GM12878 (cell line): ENCODE data around the gene RNASEH2A. TPM values are rescaled to one million over a fixed set of nuclear protein-coding genes. Genes with fewer than 3 reads are reported as not detected.
A peak's percentile ranks its signal among the peaks of the same experiment; 100 is the strongest.

Experiments
- BACH1 ChIP-seq: fragments of 450-650 bp; IDR thresholded peaks from 2 replicates; pipeline ENCODE4 v1.6.1; 2017; ENCODE audit warnings: mild to moderate bottlenecking, borderline replicate concordance
- EED ChIP-seq: sonication (generic); IDR thresholded peaks from 2 replicates; pipeline ENCODE4 v1.6.1; 2016; ENCODE audit warnings: antibody characterized with exemption, low read depth
- EP300 ChIP-seq, 2 experiments: fragments of 150-350 bp in 1 of 2; IDR thresholded peaks; 2 replicates each; pipeline ENCODE4 v1.6.1; 2011 to 2012; ENCODE audit warnings: low read depth in 2 of 2, low read length in 2 of 2, borderline replicate concordance in 1 of 2, improper control_type of control experiment in 1 of 2, inconsistent platforms in 1 of 2; ENCODE audit not compliant: control insufficient read depth in 1 of 2
- ESRRA ChIP-seq: IDR thresholded peaks from 2 replicates; pipeline ENCODE4 v1.6.1; 2012; ENCODE audit warnings: mild to moderate bottlenecking, low read length, improper control_type of control experiment
- ETV6 ChIP-seq, 2 experiments: fragments of 450-650 bp in 1 of 2; IDR thresholded peaks in 1 of 2; conservative IDR thresholded peaks in 1 of 2; 2 replicates each; pipeline ENCODE4 v1.6.1; 2014; ENCODE audit warnings: antibody characterized with exemption in 1 of 2, borderline replicate concordance in 1 of 2, low read depth in 1 of 2, mild to moderate bottlenecking in 1 of 2, moderate library complexity in 1 of 2
- HDGF ChIP-seq: fragments of 450-650 bp; IDR thresholded peaks from 2 replicates; pipeline ENCODE4 v1.6.1; 2016; ENCODE audit warnings: antibody characterized with exemption
- IKZF2 ChIP-seq, 2 experiments: fragments of 450-650 bp; IDR thresholded peaks; 2 replicates each; pipeline ENCODE4 v1.6.1; 2017; ENCODE audit warnings: mild to moderate bottlenecking in 2 of 2, moderate library complexity in 2 of 2
- KDM1A ChIP-seq: fragments of 200-600 bp; sonication (generic); IDR thresholded peaks from 2 replicates; pipeline ENCODE4 v1.6.1; 2016; ENCODE audit warnings: borderline replicate concordance
- MTA2 ChIP-seq: fragments of 450-650 bp; IDR thresholded peaks from 2 replicates; pipeline ENCODE4 v1.6.1; 2016; ENCODE audit warnings: low read depth, mild to moderate bottlenecking, moderate library complexity
- NR2F1 ChIP-seq: fragments of 450-650 bp; conservative IDR thresholded peaks from 2 replicates; pipeline ENCODE4 v1.6.1; 2017; ENCODE audit warnings: mild to moderate bottlenecking
- POLR2AphosphoS5 ChIP-seq: IDR thresholded peaks from 2 replicates; pipeline ENCODE4 v1.6.1; 2011; ENCODE audit warnings: mild to moderate bottlenecking, low read length, inconsistent platforms
- POU2F2 ChIP-seq: IDR thresholded peaks from 3 replicates; pipeline ENCODE4 v1.6.1; 2011; ENCODE audit warnings: low read depth, mild to moderate bottlenecking, low read length, borderline replicate concordance
- SIN3A ChIP-seq: IDR thresholded peaks from 2 replicates; pipeline ENCODE4 v1.6.1; 2012; ENCODE audit warnings: low read depth, low read length, improper control_type of control experiment
- SREBF1 ChIP-seq: IDR thresholded peaks from 2 replicates; pipeline ENCODE4 v1.6.1; 2012; ENCODE audit warnings: mild to moderate bottlenecking, low read length
- TCF3 ChIP-seq: IDR thresholded peaks from 2 replicates; pipeline ENCODE4 v1.6.1; 2012; ENCODE audit warnings: low read depth, mild to moderate bottlenecking, low read length, borderline replicate concordance; ENCODE audit not compliant: insufficient read depth
- YY1 ChIP-seq: IDR thresholded peaks from 2 replicates; pipeline ENCODE4 v1.6.1; 2011; ENCODE audit warnings: low read depth, mild to moderate bottlenecking, low read length
- polyA plus RNA-seq, 11 experiments: library from polyadenylated mRNA; depleted of rRNA in 4 of 11; unstranded in 6 of 11; stranded (reverse) in 5 of 11; fragments of >200 nt; fragmentation: Nextera tagmentation in 4 of 11; fragmentation: Illumina TruSeq in 1 of 11; extraction: Ambion mirVana in 4 of 11; extraction: Trizol in 1 of 11; gene quantifications; 1 replicate in 1 of 11; 2 replicates in 10 of 11; pipeline versions ENCODE4 v1.2.1 to v1.2.3, GENCODE V29; 2011 to 2016; ENCODE audit warnings: inconsistent platforms in 2 of 11, missing spikeins in 2 of 11, low read depth in 1 of 11
- total RNA-seq, 4 experiments: library from RNA; depleted of rRNA in 3 of 4; stranded (reverse); fragments of >200 nt in 3 of 4; fragmentation: Illumina TruSeq in 1 of 4; extraction: Trizol in 1 of 4; gene quantifications; 2 replicates each; pipeline versions ENCODE4 v1.2.1 to v1.2.3, GENCODE V29; 2013 to 2021
- TF ChIP-seq, protein P1 (sequence below): fragments of 450-650 bp; IDR thresholded peaks from 2 replicates; pipeline ENCODE4 v1.6.1; 2017; ENCODE audit warnings: mild to moderate bottlenecking, moderate library complexity
- TF ChIP-seq, protein P2 (sequence below): fragments of 450-650 bp; IDR thresholded peaks from 2 replicates; pipeline ENCODE4 v1.6.1; 2017; ENCODE audit warnings: low read depth, mild to moderate bottlenecking, moderate library complexity
- TF ChIP-seq, protein P3 (sequence below): IDR thresholded peaks from 2 replicates; pipeline ENCODE4 v1.6.1; 2011; ENCODE audit warnings: low read depth, low read length, improper control_type of control experiment, borderline replicate concordance
- TF ChIP-seq, protein P4 (sequence below): IDR thresholded peaks from 2 replicates; pipeline ENCODE4 v1.6.1; 2012; ENCODE audit warnings: mild to moderate bottlenecking, low read depth, low read length

Gene RNASEH2A
- total and polyA plus RNA-seq, 10 of the 15 experiments (the other 5 are each of a cell fraction or from before 2014, with no cell fraction given): 17.4 to 103 (median 40.4) TPM

GRCh38 chr19:12788682-12789097 is 17.7 kb upstream of the RNASEH2A start (continued):
- TF ChIP-seq SIN3A: 0 out of 2 replicates have a peak, but pooled peaks have one; percentile 40
- TF ChIP-seq HDGF: peak; percentile 41; the same call in 1 of the 2 replicates
- peak; percentile 81 for TF ChIP-seq MTA2
- peak in 1 of 2 experiments; percentile 71; a peak in 2 of 4 replicates for TF ChIP-seq ETV6 (conservative IDR thresholded peaks at IDR 0.05 in 1 of 2, IDR thresholded peaks at IDR 0.05 in 1 of 2; ENCODE audit: borderline replicate concordance in 1 of 2, low read depth in 1 of 2)
- peak; percentile 88 for TF ChIP-seq TCF3
- peak; percentile 90 for TF ChIP-seq ESRRA
- peak; percentile 20; the same call in 1 of the 2 replicates for TF ChIP-seq YY1
- TF ChIP-seq, protein P1, sequence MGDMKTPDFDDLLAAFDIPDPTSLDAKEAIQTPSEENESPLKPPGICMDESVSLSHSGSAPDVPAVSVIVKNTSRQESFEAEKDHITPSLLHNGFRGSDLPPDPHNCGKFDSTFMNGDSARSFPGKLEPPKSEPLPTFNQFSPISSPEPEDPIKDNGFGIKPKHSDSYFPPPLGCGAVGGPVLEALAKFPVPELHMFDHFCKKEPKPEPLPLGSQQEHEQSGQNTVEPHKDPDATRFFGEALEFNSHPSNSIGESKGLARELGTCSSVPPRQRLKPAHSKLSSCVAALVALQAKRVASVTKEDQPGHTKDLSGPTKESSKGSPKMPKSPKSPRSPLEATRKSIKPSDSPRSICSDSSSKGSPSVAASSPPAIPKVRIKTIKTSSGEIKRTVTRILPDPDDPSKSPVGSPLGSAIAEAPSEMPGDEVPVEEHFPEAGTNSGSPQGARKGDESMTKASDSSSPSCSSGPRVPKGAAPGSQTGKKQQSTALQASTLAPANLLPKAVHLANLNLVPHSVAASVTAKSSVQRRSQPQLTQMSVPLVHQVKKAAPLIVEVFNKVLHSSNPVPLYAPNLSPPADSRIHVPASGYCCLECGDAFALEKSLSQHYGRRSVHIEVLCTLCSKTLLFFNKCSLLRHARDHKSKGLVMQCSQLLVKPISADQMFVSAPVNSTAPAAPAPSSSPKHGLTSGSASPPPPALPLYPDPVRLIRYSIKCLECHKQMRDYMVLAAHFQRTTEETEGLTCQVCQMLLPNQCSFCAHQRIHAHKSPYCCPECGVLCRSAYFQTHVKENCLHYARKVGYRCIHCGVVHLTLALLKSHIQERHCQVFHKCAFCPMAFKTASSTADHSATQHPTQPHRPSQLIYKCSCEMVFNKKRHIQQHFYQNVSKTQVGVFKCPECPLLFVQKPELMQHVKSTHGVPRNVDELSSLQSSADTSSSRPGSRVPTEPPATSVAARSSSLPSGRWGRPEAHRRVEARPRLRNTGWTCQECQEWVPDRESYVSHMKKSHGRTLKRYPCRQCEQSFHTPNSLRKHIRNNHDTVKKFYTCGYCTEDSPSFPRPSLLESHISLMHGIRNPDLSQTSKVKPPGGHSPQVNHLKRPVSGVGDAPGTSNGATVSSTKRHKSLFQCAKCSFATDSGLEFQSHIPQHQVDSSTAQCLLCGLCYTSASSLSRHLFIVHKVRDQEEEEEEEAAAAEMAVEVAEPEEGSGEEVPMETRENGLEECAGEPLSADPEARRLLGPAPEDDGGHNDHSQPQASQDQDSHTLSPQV: peak; percentile 82
- TF ChIP-seq, protein P2, sequence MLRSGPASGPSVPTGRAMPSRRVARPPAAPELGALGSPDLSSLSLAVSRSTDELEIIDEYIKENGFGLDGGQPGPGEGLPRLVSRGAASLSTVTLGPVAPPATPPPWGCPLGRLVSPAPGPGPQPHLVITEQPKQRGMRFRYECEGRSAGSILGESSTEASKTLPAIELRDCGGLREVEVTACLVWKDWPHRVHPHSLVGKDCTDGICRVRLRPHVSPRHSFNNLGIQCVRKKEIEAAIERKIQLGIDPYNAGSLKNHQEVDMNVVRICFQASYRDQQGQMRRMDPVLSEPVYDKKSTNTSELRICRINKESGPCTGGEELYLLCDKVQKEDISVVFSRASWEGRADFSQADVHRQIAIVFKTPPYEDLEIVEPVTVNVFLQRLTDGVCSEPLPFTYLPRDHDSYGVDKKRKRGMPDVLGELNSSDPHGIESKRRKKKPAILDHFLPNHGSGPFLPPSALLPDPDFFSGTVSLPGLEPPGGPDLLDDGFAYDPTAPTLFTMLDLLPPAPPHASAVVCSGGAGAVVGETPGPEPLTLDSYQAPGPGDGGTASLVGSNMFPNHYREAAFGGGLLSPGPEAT: peak; percentile 96
- TF ChIP-seq POU2F2: peak; percentile 77; the same call in 1 of the 3 replicates
- TF ChIP-seq, protein P3, sequence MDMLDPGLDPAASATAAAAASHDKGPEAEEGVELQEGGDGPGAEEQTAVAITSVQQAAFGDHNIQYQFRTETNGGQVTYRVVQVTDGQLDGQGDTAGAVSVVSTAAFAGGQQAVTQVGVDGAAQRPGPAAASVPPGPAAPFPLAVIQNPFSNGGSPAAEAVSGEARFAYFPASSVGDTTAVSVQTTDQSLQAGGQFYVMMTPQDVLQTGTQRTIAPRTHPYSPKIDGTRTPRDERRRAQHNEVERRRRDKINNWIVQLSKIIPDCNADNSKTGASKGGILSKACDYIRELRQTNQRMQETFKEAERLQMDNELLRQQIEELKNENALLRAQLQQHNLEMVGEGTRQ: no peak
- TF ChIP-seq, protein P4, sequence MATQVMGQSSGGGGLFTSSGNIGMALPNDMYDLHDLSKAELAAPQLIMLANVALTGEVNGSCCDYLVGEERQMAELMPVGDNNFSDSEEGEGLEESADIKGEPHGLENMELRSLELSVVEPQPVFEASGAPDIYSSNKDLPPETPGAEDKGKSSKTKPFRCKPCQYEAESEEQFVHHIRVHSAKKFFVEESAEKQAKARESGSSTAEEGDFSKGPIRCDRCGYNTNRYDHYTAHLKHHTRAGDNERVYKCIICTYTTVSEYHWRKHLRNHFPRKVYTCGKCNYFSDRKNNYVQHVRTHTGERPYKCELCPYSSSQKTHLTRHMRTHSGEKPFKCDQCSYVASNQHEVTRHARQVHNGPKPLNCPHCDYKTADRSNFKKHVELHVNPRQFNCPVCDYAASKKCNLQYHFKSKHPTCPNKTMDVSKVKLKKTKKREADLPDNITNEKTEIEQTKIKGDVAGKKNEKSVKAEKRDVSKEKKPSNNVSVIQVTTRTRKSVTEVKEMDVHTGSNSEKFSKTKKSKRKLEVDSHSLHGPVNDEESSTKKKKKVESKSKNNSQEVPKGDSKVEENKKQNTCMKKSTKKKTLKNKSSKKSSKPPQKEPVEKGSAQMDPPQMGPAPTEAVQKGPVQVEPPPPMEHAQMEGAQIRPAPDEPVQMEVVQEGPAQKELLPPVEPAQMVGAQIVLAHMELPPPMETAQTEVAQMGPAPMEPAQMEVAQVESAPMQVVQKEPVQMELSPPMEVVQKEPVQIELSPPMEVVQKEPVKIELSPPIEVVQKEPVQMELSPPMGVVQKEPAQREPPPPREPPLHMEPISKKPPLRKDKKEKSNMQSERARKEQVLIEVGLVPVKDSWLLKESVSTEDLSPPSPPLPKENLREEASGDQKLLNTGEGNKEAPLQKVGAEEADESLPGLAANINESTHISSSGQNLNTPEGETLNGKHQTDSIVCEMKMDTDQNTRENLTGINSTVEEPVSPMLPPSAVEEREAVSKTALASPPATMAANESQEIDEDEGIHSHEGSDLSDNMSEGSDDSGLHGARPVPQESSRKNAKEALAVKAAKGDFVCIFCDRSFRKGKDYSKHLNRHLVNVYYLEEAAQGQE: peak; percentile 6; the same call in 1 of the 2 replicates
- peak; percentile 89 to 92; a peak in 3 of 4 replicates for TF ChIP-seq IKZF2 (IDR thresholded peaks at IDR 0.05)
- peak; percentile 96 for TF ChIP-seq NR2F1
- TF ChIP-seq EED: peak; percentile 86
- TF ChIP-seq POLR2AphosphoS5: peak; percentile 40; the same call in 1 of the 2 replicates
- no peak for TF ChIP-seq SREBF1
- peak; percentile 62 to 88; a peak in 2 of 4 replicates for TF ChIP-seq EP300 (IDR thresholded peaks at IDR 0.05; ENCODE audit: borderline replicate concordance in 1 of 2, control insufficient read depth in 1 of 2, low read depth in 2 of 2, low read length in 2 of 2)
- TF ChIP-seq BACH1: peak; percentile 46; the same call in 1 of the 2 replicates
- no peak for TF ChIP-seq KDM1A
